Stimulated activated effector memory CD8-positive, alpha-beta T cell treated with anti-CD3 and anti-CD28 coated beads, Interleukin-12 subunit alpha, Interleukin-12 subunit beta, amount 100 ng/mL, for 72 hours (primary cell): Measurements from ENCODE around the gene MBD3L5.
"Not testable (repeated sequence)": the region's sequence is repeated elsewhere in the genome, so short reads cannot be mapped to it uniquely, and the experiment has no call there.

Experiments
- ATAC-seq: fragments of 150-1000 bp; cut with Tn5 transposase; 2 replicates; pipeline ENCODE4 v1.10.0; 2021
- DNase-seq, 2 donors: peaks; one replicate each; pipeline ENCODE4 v3.0.0; 2021 to 2022; ENCODE audit warnings: low spot score in 2 of 2
- H3K27ac Mint-ChIP-seq: one replicate; pipeline ENCODE4 v1.8.0; 2022; ENCODE audit warnings: mild to moderate bottlenecking, mixed read lengths
- H3K36me3 Mint-ChIP-seq: one replicate; pipeline ENCODE4 v1.8.0; 2022; ENCODE audit warnings: mild to moderate bottlenecking, mixed read lengths
- H3K4me1 Mint-ChIP-seq: one replicate; pipeline ENCODE4 v1.8.0; 2022; ENCODE audit warnings: mixed read lengths
- H3K4me3 Mint-ChIP-seq: one replicate; pipeline ENCODE4 v1.8.0; 2022; ENCODE audit warnings: mild to moderate bottlenecking, mixed read lengths
- H3K9me3 Mint-ChIP-seq: one replicate; pipeline ENCODE4 v1.8.0; 2022; ENCODE audit warnings: mixed read lengths

Gene MBD3L5

DNA sequence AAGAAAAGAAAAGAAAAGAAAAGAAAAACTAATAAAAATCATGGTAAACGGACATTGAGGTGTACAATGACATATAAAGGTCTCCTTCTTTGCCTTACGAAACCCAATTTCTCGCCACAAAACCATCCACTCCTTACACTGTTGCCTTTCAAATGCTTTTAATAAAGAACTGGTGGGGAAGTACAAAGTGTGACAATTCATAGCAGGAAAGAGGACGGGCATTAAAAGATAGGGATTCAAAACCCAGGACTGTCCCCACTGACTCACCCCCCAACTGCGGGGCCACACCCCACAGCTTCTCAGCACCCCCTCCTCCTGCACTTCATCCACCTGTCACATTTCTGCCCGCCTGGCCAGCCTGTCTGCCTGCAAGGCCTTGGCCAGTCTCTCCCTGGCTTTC is 11.6 kb upstream of the MBD3L5 start:
- Mint-ChIP-seq H3K4me1 (peaks cover 3% of the 10 kb centered on the region), H3K9me3 (no peaks in the 10 kb centered on the region), H3K27ac (no peak overlapping the region), H3K4me3 (no peak overlapping the region), H3K36me3 (no peaks in the 10 kb centered on the region)
- DNase-seq, result peak in 1 of 2 donors; percentile 20
- ATAC-seq, result no peak

DNA sequence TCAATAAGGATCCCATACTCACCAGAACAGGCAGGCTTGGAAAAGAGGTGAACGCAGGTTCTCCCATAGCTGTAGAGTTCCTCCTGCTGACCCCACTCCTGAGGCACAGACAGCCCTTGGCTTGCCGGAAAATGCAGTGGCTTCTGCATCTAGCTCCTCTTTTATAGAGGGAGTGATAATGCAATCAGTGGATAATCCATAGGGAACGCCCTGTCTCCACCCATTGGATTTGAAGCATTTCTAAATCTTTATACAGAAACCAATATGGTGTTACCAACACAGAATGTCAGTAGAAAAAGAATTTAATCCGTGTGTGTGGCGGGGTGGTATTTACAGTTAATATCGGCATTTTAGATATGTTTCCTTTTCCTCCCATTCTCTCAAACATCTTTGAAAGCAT is 9.0 kb upstream of the MBD3L5 start, which contains the start of gene MBD3L2B:
MBD3L2B (minus strand) TSS at position 101 of the 400 bp plus-strand sequence; CDS start at position 67, 34 bp downstream.
- H3K36me3 Mint-ChIP-seq, H3K4me3 Mint-ChIP-seq, H3K27ac Mint-ChIP-seq, H3K4me1 Mint-ChIP-seq, ATAC-seq, DNase-seq, H3K9me3 Mint-ChIP-seq: not testable (repeated sequence)

DNA sequence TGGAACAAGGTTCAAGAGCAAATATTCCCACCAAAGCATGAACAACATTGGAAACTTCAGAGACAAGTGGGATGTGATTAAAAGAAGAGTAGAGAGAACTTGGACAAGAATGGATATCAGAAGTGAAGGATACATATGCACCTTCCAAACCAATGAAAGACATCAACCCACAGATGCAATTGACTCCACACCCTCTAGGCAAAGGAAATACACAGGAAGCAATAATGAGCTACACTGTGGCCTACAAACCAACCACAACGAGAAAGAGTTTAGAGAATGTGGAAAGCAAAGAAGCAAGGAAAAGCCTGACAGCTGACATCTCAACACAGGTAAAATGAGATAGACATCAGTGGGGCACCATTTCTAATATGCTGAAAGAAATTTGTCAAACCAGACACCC is 1.6 kb upstream of the MBD3L5 start:
- H3K27ac Mint-ChIP-seq, DNase-seq, H3K9me3 Mint-ChIP-seq, ATAC-seq, H3K4me3 Mint-ChIP-seq, H3K4me1 Mint-ChIP-seq, H3K36me3 Mint-ChIP-seq: not testable (repeated sequence)

DNA sequence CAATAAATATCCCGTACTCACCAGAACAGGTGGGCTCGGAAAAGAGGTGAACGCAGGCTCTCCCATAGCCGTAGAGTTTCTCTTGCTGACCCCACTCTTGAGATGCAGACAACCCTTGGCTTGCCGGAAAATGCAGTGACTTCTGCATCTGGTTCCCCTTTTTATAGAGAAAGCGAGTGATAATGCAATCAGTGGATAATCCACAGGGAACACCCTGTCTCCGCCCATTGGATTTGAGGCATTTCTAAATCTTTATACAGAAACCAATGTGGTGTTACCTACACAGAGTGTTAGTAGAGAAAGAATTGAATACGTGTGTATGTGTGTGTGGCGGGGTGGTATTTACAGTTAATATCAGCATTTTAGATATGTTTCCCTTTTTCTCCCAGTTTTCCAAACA is 9.7 kb downstream of the MBD3L5 start, which contains the start of gene MBD3L4:
MBD3L4 (minus strand) TSS at position 101 of the 400 bp plus-strand sequence; CDS start at position 66, 35 bp downstream.
- H3K4me3 Mint-ChIP-seq, H3K36me3 Mint-ChIP-seq, DNase-seq, H3K4me1 Mint-ChIP-seq, H3K9me3 Mint-ChIP-seq, H3K27ac Mint-ChIP-seq, ATAC-seq: not testable (repeated sequence)

DNA sequence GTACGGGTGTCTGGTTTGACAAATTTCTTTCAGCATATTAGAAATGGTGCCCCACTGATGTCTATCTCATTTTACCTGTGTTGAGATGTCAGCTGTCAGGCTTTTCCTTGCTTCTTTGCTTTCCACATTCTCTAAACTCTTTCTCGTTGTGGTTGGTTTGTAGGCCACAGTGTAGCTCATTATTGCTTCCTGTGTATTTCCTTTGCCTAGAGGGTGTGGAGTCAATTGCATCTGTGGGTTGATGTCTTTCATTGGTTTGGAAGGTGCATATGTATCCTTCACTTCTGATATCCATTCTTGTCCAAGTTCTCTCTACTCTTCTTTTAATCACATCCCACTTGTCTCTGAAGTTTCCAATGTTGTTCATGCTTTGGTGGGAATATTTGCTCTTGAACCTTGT is 11.2 kb downstream of the MBD3L5 start:
- not testable (repeated sequence) for ATAC-seq, H3K27ac Mint-ChIP-seq

DNA sequence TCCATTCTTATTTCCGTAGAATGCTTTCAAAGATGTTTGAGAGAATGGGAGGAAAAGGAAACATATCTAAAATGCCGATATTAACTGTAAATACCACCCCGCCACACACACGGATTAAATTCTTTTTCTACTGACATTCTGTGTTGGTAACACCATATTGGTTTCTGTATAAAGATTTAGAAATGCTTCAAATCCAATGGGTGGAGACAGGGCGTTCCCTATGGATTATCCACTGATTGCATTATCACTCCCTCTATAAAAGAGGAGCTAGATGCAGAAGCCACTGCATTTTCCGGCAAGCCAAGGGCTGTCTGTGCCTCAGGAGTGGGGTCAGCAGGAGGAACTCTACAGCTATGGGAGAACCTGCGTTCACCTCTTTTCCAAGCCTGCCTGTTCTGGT is 18.6 kb downstream of the MBD3L5 start, which contains the start of gene MBD3L2:
MBD3L2 (plus strand) TSS at position 301 of the 400 bp plus-strand sequence; CDS start at position 354, 53 bp downstream.
- H3K36me3 Mint-ChIP-seq, H3K9me3 Mint-ChIP-seq, DNase-seq, H3K4me3 Mint-ChIP-seq, H3K27ac Mint-ChIP-seq, H3K4me1 Mint-ChIP-seq, ATAC-seq: not testable (repeated sequence)

More for the DNA sequence above, 11.2 kb downstream of the MBD3L5 start:
- H3K4me3 Mint-ChIP-seq, H3K9me3 Mint-ChIP-seq, H3K4me1 Mint-ChIP-seq, DNase-seq, H3K36me3 Mint-ChIP-seq: not testable (repeated sequence)

DNA sequence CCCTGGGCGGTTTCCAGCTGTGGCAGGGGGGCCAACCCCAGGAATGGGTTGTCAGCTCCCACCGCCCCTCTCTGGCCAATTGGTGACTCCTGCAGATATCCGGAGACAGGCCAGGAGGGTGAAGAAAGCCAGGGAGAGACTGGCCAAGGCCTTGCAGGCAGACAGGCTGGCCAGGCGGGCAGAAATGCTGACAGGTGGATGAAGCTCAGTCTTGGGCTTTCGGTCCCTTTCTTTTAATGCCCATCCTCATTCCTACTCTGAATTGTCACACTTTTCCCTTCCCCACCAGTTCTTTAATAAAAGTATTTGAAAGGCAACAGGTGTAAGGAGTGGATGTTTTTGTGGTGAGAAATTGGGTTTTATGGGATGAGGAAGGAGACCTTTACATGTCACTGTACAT is 21.0 kb downstream of the MBD3L5 start:
- ATAC-seq, H3K4me1 Mint-ChIP-seq, H3K36me3 Mint-ChIP-seq, H3K4me3 Mint-ChIP-seq, H3K27ac Mint-ChIP-seq, DNase-seq, H3K9me3 Mint-ChIP-seq: not testable (repeated sequence)

DNA sequence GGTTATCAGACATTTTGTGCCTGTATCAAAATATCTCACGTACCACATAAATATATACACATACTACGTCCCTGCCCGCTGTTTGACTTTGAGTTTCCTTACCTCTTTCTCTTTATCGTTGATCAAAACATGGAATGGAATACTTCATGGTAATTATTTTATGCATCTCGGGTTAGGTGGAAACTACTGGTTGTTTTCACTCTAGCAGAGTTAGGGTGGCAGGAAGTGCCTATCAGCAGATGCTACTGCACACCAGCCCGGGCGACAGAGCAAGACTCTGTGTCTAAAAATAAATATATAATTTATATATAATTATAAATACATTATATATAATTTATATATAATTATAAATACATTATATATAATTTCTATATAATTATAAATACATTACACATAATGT is 22.5 kb downstream of the MBD3L5 start:
- ATAC-seq, H3K4me3 Mint-ChIP-seq, H3K36me3 Mint-ChIP-seq, H3K27ac Mint-ChIP-seq, H3K4me1 Mint-ChIP-seq, H3K9me3 Mint-ChIP-seq: not testable (repeated sequence)
- DNase-seq, result peak in 1 of 2 donors; percentile 36

DNA sequence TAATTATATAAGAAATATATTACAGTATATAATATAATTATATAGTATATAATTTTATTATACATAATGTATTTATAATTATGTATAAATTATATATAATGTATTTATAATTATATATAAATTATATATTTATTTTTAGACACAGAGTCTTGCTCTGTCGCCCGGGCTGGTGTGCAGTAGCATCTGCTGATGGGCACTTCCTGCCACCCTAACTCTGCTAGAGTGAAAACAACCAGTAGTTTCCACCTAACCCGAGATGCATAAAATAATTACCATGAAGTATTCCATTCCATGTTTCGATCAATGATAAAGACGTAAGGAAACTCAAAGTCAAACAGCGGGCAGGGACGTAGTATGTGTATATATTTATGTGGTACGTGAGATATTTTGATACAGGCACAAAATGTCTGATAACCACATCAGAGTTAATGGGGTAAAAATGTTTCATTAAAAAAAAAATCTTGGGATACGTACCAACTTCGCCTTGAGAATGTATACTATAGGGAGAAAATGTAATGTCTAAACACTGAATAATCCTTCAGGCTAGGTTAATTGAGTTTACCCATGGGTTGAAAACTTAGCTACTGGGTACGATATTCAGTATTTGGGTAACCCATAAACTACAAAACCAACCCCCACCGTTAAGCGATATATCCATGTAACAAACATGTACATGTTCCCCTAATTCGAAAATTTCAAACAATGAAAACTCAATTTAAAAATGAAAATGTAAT is 24.4 kb downstream of the MBD3L5 start:
- not testable (repeated sequence) for H3K4me3 Mint-ChIP-seq, H3K27ac Mint-ChIP-seq, H3K9me3 Mint-ChIP-seq, H3K4me1 Mint-ChIP-seq, ATAC-seq, H3K36me3 Mint-ChIP-seq
- DNase-seq, result peak in 1 of 2 donors; percentile 17

DNA sequence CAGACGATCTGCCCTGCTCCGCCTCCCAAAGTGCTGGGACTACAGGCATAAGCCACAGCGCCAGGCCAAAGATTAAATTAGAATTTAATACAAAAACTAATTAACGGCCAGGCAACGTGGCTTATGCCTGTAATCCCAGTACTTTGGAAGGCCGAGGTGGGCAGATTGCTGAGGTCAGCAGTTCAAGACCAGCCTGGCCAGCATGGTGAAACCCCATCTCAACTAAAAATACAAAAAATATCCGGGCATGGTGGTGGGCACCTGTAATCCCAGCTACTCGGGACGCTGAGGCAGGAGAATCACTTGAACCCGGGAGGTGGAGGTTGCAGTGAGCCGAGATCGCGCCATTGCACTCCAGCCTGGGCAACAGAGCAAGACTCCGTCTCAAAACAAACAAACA is 25.3 kb downstream of the MBD3L5 start:
- not testable (repeated sequence) for ATAC-seq, H3K36me3 Mint-ChIP-seq, H3K4me1 Mint-ChIP-seq, H3K27ac Mint-ChIP-seq, H3K9me3 Mint-ChIP-seq, H3K4me3 Mint-ChIP-seq
- peak in 1 of 2 donors; percentile 40 for DNase-seq

DNA sequence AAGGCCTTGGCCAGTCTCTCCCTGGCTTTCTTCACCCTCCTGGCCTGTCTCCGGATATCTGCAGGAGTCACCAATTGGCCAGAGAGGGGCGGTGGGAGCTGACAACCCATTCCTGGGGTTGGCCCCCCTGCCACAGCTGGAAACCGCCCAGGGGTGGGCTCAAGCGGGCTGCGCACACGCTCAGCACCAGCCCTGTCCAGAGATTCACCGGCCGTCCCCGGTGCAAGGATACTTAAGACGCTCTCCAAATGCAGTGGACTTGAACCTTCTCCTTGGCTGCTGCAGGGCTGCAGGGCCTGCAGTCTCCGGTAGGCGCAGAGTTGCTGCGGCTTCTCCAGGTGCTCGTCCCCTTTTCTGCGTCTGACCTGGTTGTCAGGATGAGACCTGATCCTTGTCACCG is 26.0 kb downstream of the MBD3L5 start:
- not testable (repeated sequence) for H3K4me3 Mint-ChIP-seq, H3K4me1 Mint-ChIP-seq, H3K27ac Mint-ChIP-seq, H3K9me3 Mint-ChIP-seq, H3K36me3 Mint-ChIP-seq, ATAC-seq
- peak in 1 of 2 donors; percentile 29 for DNase-seq

DNA sequence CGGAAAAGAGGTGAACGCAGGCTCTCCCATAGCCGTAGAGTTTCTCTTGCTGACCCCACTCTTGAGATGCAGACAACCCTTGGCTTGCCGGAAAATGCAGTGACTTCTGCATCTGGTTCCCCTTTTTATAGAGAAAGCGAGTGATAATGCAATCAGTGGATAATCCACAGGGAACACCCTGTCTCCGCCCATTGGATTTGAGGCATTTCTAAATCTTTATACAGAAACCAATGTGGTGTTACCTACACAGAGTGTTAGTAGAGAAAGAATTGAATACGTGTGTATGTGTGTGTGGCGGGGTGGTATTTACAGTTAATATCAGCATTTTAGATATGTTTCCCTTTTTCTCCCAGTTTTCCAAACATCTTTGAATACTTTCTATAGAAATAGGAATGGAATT is 28.2 kb downstream of the MBD3L5 start, which contains the start of gene MBD3L3:
MBD3L3 (minus strand) TSS at position 101 of the 400 bp plus-strand sequence; CDS start at position 30, 71 bp downstream.
- ATAC-seq, H3K27ac Mint-ChIP-seq, H3K9me3 Mint-ChIP-seq, DNase-seq, H3K4me1 Mint-ChIP-seq, H3K36me3 Mint-ChIP-seq, H3K4me3 Mint-ChIP-seq: not testable (repeated sequence)

DNA sequence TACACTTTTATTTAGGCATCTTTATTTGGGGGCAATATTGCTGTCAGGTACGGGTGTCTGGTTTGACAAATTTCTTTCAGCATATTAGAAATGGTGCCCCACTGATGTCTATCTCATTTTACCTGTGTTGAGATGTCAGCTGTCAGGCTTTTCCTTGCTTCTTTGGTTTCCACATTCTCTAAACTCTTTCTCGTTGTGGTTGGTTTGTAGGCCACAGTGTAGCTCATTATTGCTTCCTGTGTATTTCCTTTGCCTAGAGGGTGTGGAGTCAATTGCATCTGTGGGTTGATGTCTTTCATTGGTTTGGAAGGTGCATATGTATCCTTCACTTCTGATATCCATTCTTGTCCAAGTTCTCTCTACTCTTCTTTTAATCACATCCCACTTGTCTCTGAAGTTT is 29.6 kb downstream of the MBD3L5 start:
- peak in 1 of 2 donors; percentile 38 for DNase-seq
- H3K4me1 Mint-ChIP-seq, H3K27ac Mint-ChIP-seq, ATAC-seq, H3K4me3 Mint-ChIP-seq, H3K9me3 Mint-ChIP-seq, H3K36me3 Mint-ChIP-seq: not testable (repeated sequence)

DNA sequence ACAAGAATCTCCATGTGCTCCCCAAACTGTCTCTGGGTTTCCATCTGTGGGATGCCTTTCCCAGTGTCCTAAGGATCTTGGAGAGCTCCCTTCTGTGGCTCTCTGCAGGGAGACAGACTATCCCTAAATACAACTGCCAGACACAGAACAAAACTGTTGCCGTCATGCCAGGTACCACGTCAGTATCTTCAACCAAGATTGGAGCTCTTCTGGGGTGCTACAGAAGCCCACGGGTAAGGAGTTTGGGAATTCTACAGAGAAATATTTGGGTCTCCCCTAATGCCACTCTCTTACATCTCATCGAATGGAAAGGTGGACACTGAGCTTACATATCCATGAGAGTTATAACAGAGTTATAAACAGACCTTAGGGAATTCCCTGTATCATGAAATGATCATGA is 33.0 kb downstream of the MBD3L5 start:
- peaks cover under 1% of the 10 kb centered on the region for H3K4me1 Mint-ChIP-seq
- no peak overlapping the region for H3K4me3 Mint-ChIP-seq
- no peaks in the 10 kb centered on the region for H3K36me3 Mint-ChIP-seq
- H3K27ac Mint-ChIP-seq, result no peak overlapping the region
- peak in 1 of 2 donors; percentile 48 for DNase-seq
- ATAC-seq, result no peak
- peaks cover 2% of the 10 kb centered on the region for H3K9me3 Mint-ChIP-seq

DNA sequence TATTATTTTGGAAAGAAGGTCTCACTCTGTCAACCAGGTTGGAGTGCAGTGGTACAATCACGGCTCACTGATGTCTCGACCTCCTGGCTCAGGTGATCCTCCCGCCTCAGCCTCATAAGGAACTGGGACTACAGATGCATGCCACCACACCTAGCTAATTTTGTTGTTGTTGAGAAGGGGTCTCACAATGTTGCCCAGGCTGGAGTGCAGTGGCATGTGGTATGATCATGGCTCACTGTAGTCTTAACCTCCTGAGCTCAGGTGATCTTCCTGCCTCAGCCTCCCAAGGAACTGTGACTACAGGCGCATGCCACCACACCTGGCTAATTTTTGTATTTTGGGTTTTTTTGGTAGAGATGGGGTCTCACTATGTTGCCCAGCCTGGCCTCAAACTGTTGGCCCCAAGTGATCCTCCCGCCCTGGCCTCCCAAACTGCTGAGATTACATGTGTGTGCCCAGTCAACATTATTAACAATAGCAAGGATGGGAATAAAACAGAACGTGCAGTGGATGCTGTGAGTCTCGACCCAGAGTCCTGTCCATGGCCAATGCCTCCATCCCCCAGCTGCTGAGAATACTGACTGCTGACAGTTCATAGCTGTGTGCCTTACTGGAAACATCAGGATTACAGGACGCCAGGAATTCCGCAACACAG is 33.5 kb downstream of the MBD3L5 start:
- H3K4me1 Mint-ChIP-seq, result peaks cover 6% of the 10 kb centered on the region
- H3K27ac Mint-ChIP-seq, result no peak overlapping the region
- H3K36me3 Mint-ChIP-seq, result no peaks in the 10 kb centered on the region
- DNase-seq, result peak in 1 of 2 donors; percentile 52
- no peak overlapping the region for H3K4me3 Mint-ChIP-seq
- peak; percentile 49 for ATAC-seq
- peaks cover 2% of the 10 kb centered on the region for H3K9me3 Mint-ChIP-seq

DNA sequence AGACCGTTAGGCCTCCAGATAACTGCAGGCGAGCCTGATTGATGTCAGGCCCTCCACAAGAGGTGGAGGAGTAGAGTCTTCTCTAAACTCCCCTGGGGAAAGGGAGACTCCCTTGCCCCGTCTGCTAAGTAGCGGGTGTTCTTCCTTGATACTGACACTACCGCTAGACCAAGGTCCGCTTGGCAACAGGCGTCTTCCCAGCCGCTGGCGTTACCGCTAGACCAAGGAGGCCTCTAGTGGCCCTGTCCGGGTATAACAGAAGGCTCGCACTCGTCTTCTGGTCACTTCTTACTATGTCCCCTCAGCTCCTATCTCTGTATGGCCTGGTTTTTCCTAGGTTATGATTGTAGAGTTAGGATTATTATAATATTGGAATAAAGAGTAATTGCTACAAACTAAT is 36.7 kb downstream of the MBD3L5 start:
- ATAC-seq, H3K27ac Mint-ChIP-seq, H3K9me3 Mint-ChIP-seq, H3K4me3 Mint-ChIP-seq: not testable (repeated sequence)
- Mint-ChIP-seq H3K4me1 (peaks cover 12% of the 10 kb centered on the region), H3K36me3 (peaks cover 26% of the 10 kb centered on the region)
- DNase-seq, result peak in 1 of 2 donors; percentile 51
